H1 (cell line): ENCODE data around the gene ELFN1.

ENCODE experiments used
- CEBPB ChIP-seq: IDR thresholded peaks from 2 replicates; pipeline ENCODE4 v1.6.1; 2012; ENCODE audit warnings: low read depth, low read length
- CHD2 ChIP-seq: IDR thresholded peaks from 2 replicates; pipeline ENCODE4 v1.6.1; 2012; ENCODE audit warnings: low read length, improper control_type of control experiment
- CREB1 ChIP-seq: IDR thresholded peaks from 2 replicates; pipeline ENCODE4 v1.6.1; 2012; ENCODE audit warnings: inconsistent platforms
- CTBP2 ChIP-seq: IDR thresholded peaks from 2 replicates; pipeline ENCODE4 v1.7.0; 2011; ENCODE audit warnings: borderline replicate concordance, mild to moderate bottlenecking, moderate library complexity, mixed read lengths, low read length; ENCODE audit not compliant: insufficient read depth, insufficient read length
- EZH2 ChIP-seq: fragments of 200-600 bp; sonication (generic); IDR thresholded peaks from 2 replicates; pipeline ENCODE4 v1.7.1; 2012; ENCODE audit warnings: low read depth, mild to moderate bottlenecking, moderate library complexity, low read length, inconsistent platforms; ENCODE audit not compliant: severe bottlenecking
- HDAC2 ChIP-seq, 2 experiments: fragments of 300-600 bp in 1 of 2; sonication (generic) in 1 of 2; IDR thresholded peaks; 2 replicates each; pipeline ENCODE4 v1.6.1; 2011 to 2012; ENCODE audit warnings: low read depth in 2 of 2, low read length in 2 of 2, mild to moderate bottlenecking in 2 of 2, moderate library complexity in 2 of 2, borderline replicate concordance in 1 of 2, inconsistent platforms in 1 of 2
- POLR2A ChIP-seq, 2 experiments: IDR thresholded peaks; 1 replicate in 1 of 2; 2 replicates in 1 of 2; pipeline ENCODE4 v1.6.1; 2011; ENCODE audit warnings: low read depth in 2 of 2, low read length in 2 of 2, mild to moderate bottlenecking in 2 of 2; ENCODE audit errors: control extremely low read depth in 1 of 2
- POLR2AphosphoS5 ChIP-seq: IDR thresholded peaks from 2 replicates; pipeline ENCODE4 v1.6.1; 2011; ENCODE audit warnings: low read depth, low read length
- RAD21 ChIP-seq, 2 experiments: IDR thresholded peaks in 1 of 2; conservative IDR thresholded peaks in 1 of 2; 2 replicates each; pipeline ENCODE4 v1.6.1; 2011; ENCODE audit warnings: low read depth in 2 of 2, low read length in 2 of 2, improper control_type of control experiment in 1 of 2, inconsistent platforms in 1 of 2, mild to moderate bottlenecking in 1 of 2, moderate library complexity in 1 of 2
- RFX5 ChIP-seq: IDR thresholded peaks from 2 replicates; pipeline ENCODE4 v1.6.1; 2011; ENCODE audit warnings: low read depth, low read length, improper control_type of control experiment, borderline replicate concordance
- YY1 ChIP-seq: IDR thresholded peaks from 2 replicates; pipeline ENCODE4 v1.6.1; 2011; ENCODE audit warnings: low read depth, mild to moderate bottlenecking, low read length
- ZNF274 ChIP-seq: IDR thresholded peaks from 2 replicates; pipeline ENCODE4 v1.7.0; 2012; ENCODE audit warnings: low read length, borderline replicate concordance; ENCODE audit errors: extremely low read depth
- TF ChIP-seq, protein P1 (sequence below), 3 experiments: IDR thresholded peaks; 1 replicate in 2 of 3; 2 replicates in 1 of 3; pipeline versions ENCODE4 v1.5.1 to v1.6.1; 2011; ENCODE audit warnings: low read length in 3 of 3, mild to moderate bottlenecking in 3 of 3, inconsistent platforms in 2 of 3, low read depth in 1 of 3, moderate library complexity in 1 of 3; ENCODE audit not compliant: insufficient read depth in 1 of 3; ENCODE audit errors: control extremely low read depth in 1 of 3
- TF ChIP-seq, protein P2 (sequence below): IDR thresholded peaks from 2 replicates; pipeline ENCODE4 v1.6.1; 2012; ENCODE audit warnings: inconsistent platforms

DNA sequence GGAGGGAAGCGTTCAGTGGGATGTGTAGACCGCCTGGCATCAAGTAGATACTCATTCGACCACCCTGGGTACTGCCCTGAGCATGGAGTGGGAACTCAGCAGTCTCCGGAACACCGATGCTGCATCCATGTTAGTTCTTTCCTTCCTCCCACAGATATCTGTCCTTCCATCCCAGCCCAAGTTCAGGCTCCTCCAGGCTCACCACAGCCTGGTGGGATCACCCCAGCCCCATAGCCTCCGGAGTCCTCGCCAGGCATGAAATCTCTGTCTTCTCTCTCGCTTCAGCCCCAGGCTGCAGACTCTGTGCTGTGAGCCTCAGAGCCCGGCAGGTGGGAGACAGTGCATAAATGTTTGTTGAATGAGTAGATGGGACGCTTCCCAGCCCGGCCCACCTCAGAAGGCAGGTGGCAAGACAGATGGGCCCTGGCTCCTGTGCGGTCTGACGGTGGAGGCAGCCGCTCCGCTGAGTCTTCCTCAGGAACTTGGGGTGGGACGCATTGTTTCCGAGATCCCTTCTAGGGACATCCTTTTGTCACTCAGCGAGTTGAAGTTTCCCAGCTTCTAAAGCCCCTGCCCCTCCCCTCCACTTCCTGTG is 42.9 kb downstream of the ELFN1 start:
- TF ChIP-seq HDAC2 (IDR thresholded peaks at IDR 0.05; ENCODE audit: borderline replicate concordance in 1 of 2, low read depth in 2 of 2, low read length in 2 of 2) (no peak), RFX5 (no peak), EZH2 (no peak), POLR2AphosphoS5 (no peak), POLR2A (IDR thresholded peaks at IDR 0.05; ENCODE audit: control extremely low read depth in 1 of 2, low read depth in 2 of 2, low read length in 2 of 2) (no peak), CTBP2 (no peak), CHD2 (no peak), YY1 (no peak), ZNF274 (no peak), RAD21 (IDR thresholded peaks at IDR 0.05 in 1 of 2, conservative IDR thresholded peaks at IDR 0.05 in 1 of 2; ENCODE audit: low read depth in 2 of 2, low read length in 2 of 2) (no peak), CREB1 (no peak), CEBPB (no peak)
- TF ChIP-seq, protein P1, sequence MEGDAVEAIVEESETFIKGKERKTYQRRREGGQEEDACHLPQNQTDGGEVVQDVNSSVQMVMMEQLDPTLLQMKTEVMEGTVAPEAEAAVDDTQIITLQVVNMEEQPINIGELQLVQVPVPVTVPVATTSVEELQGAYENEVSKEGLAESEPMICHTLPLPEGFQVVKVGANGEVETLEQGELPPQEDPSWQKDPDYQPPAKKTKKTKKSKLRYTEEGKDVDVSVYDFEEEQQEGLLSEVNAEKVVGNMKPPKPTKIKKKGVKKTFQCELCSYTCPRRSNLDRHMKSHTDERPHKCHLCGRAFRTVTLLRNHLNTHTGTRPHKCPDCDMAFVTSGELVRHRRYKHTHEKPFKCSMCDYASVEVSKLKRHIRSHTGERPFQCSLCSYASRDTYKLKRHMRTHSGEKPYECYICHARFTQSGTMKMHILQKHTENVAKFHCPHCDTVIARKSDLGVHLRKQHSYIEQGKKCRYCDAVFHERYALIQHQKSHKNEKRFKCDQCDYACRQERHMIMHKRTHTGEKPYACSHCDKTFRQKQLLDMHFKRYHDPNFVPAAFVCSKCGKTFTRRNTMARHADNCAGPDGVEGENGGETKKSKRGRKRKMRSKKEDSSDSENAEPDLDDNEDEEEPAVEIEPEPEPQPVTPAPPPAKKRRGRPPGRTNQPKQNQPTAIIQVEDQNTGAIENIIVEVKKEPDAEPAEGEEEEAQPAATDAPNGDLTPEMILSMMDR (IDR thresholded peaks at IDR 0.05; ENCODE audit: control extremely low read depth in 1 of 3, insufficient read depth in 1 of 3, low read depth in 1 of 3, low read length in 3 of 3) = no peak
- TF ChIP-seq, protein P2, sequence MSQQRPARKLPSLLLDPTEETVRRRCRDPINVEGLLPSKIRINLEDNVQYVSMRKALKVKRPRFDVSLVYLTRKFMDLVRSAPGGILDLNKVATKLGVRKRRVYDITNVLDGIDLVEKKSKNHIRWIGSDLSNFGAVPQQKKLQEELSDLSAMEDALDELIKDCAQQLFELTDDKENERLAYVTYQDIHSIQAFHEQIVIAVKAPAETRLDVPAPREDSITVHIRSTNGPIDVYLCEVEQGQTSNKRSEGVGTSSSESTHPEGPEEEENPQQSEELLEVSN = no peak
